GM23338 (cell line): ENCODE data around the gene SMOC1. TPM values are rescaled to one million over a fixed set of nuclear protein-coding genes. Genes with fewer than 3 reads are reported as not detected.

Experiments used
- ATAC-seq: fragments of 200-7000 bp; cut with Tn5 transposase; 3 replicates; pipeline ENCODE4 v1.9.1; 2020
- DNase-seq: peaks from one replicate; pipeline ENCODE4 v3.0.0-alpha.2; 2015; ENCODE audit warnings: low spot score
- H2AFZ ChIP-seq: fragments of 200-600 bp; sonication (generic); 2 replicates; pipeline ENCODE4 v1.8.0; 2016; ENCODE audit warnings: antibody characterized with exemption, mild to moderate bottlenecking, moderate library complexity
- H3F3A ChIP-seq: fragments of 200-600 bp; sonication (generic); replicated peaks from 2 replicates; pipeline ENCODE4 v1.8.0; 2017; ENCODE audit warnings: antibody characterized with exemption, mixed run types, low read depth
- H3K27ac ChIP-seq: fragments of 200-600 bp; sonication (generic); 2 replicates; pipeline ENCODE4 v1.6.1; 2016; ENCODE audit warnings: low read depth
- H3K27me3 ChIP-seq: fragments of 200-600 bp; sonication (generic); 2 replicates; pipeline ENCODE4 v1.8.0; 2016; ENCODE audit warnings: mild to moderate bottlenecking, mixed run types, moderate library complexity; ENCODE audit not compliant: insufficient read depth
- H3K36me3 ChIP-seq: fragments of 200-600 bp; sonication (generic); 2 replicates; pipeline ENCODE4 v1.8.0; 2016; ENCODE audit warnings: mild to moderate bottlenecking; ENCODE audit not compliant: insufficient read depth
- H3K4me1 ChIP-seq: fragments of 200-600 bp; sonication (generic); 2 replicates; pipeline ENCODE4 v1.8.0; 2016; ENCODE audit warnings: mild to moderate bottlenecking, moderate library complexity; ENCODE audit not compliant: insufficient read depth
- H3K4me2 ChIP-seq: fragments of 200-600 bp; sonication (generic); 2 replicates; pipeline ENCODE4 v1.7.1; 2017; ENCODE audit warnings: mixed run types
- H3K4me3 ChIP-seq: fragments of 200-600 bp; sonication (generic); 2 replicates; pipeline ENCODE4 v1.6.1; 2016; ENCODE audit warnings: mixed run types
- H3K79me2 ChIP-seq: fragments of 200-600 bp; sonication (generic); replicated peaks from 2 replicates; pipeline ENCODE4 v1.8.0; 2017; ENCODE audit warnings: mild to moderate bottlenecking; ENCODE audit not compliant: insufficient read depth
- H3K9me2 ChIP-seq: fragments of 200-600 bp; sonication (generic); 2 replicates; pipeline ENCODE4 v1.8.0; 2017; ENCODE audit not compliant: insufficient read depth
- H4K20me1 ChIP-seq: fragments of 200-600 bp; sonication (generic); replicated peaks from 2 replicates; pipeline ENCODE4 v1.8.0; 2017; ENCODE audit warnings: mild to moderate bottlenecking; ENCODE audit not compliant: insufficient read depth
- H3K27ac Mint-ChIP-seq: 2 replicates; pipeline ENCODE4 v1.8.0; 2020; ENCODE audit warnings: inconsistent platforms, mild to moderate bottlenecking, moderate library complexity, mixed read lengths
- H3K27me3 Mint-ChIP-seq: 3 replicates; pipeline ENCODE4 v1.8.0; 2022; ENCODE audit warnings: low read depth, mild to moderate bottlenecking, moderate library complexity, mixed read lengths, inconsistent platforms; ENCODE audit not compliant: insufficient read depth, poor library complexity
- H3K36me3 Mint-ChIP-seq: 3 replicates; pipeline ENCODE4 v1.8.0; 2021; ENCODE audit warnings: low read depth, mild to moderate bottlenecking, inconsistent platforms, moderate library complexity, mixed read lengths
- H3K4me1 Mint-ChIP-seq: 3 replicates; pipeline ENCODE4 v1.8.0; 2020; ENCODE audit warnings: mild to moderate bottlenecking, inconsistent platforms, mixed read lengths
- H3K4me3 Mint-ChIP-seq: 3 replicates; pipeline ENCODE4 v1.8.0; 2021; ENCODE audit warnings: moderate library complexity, mild to moderate bottlenecking, inconsistent platforms, mixed read lengths
- H3K9me3 Mint-ChIP-seq: 3 replicates; pipeline ENCODE4 v1.8.0; 2020; ENCODE audit warnings: moderate library complexity, mild to moderate bottlenecking, inconsistent platforms, mixed read lengths
- CREB1 ChIP-seq: fragments of 250-450 bp; sonication (Bioruptor Pico); IDR thresholded peaks from 2 replicates; pipeline ENCODE4 v1.5.0; 2020; ENCODE audit warnings: low read depth, mild to moderate bottlenecking, moderate library complexity
- CTCF ChIP-seq, 2 experiments: fragments of 200-600 bp in 1 of 2; sonication (generic) in 1 of 2; conservative IDR thresholded peaks; 2 replicates each; pipeline versions ENCODE4 v1.5.1 to v1.6.1; 2016 to 2017; ENCODE audit warnings: antibody characterized with exemption in 2 of 2, low read depth in 2 of 2, mild to moderate bottlenecking in 2 of 2, moderate library complexity in 1 of 2
- EZH2 ChIP-seq: fragments of 200-600 bp; sonication (generic); IDR thresholded peaks from one replicate; pipeline ENCODE4 v1.8.0; 2017; ENCODE audit warnings: antibody characterized with exemption, mild to moderate bottlenecking, low read depth; ENCODE audit not compliant: unreplicated experiment
- EZH2phosphoT487 ChIP-seq: fragments of 200-600 bp; sonication (generic); IDR thresholded peaks from one replicate; pipeline ENCODE4 v1.8.1; 2018; ENCODE audit warnings: antibody characterized with exemption; ENCODE audit not compliant: unreplicated experiment
- JUNB ChIP-seq: IDR thresholded peaks from one replicate; pipeline ENCODE4 v1.6.1; 2016; ENCODE audit warnings: antibody characterized with exemption; ENCODE audit not compliant: unreplicated experiment
- REST ChIP-seq: IDR thresholded peaks from one replicate; pipeline ENCODE4 v1.6.1; 2018; ENCODE audit warnings: antibody characterized with exemption; ENCODE audit not compliant: unreplicated experiment
- STAT1 ChIP-seq: IDR thresholded peaks from one replicate; pipeline ENCODE4 v1.6.1; 2016; ENCODE audit warnings: antibody characterized with exemption; ENCODE audit not compliant: unreplicated experiment
- ZNF114 ChIP-seq: fragments of 250-450 bp; sonication (Bioruptor Pico); IDR thresholded peaks from 2 replicates; pipeline ENCODE4 v1.5.0; 2020; ENCODE audit warnings: mild to moderate bottlenecking, moderate library complexity
- polyA plus RNA-seq: library from polyadenylated mRNA; unstranded; fragments of >200 nt; fragmentation: Nextera tagmentation; extraction: Ambion mirVana; gene quantifications from 2 replicates; pipeline ENCODE4 v1.2.1, GENCODE V29; 2016
- total RNA-seq: library from RNA; depleted of rRNA; stranded (reverse); fragments of >200 nt; shearing (Covaris generic); gene quantifications from 2 replicates; pipeline ENCODE4 v1.2.3, GENCODE V29; 2014
- TF ChIP-seq, protein P1 (sequence below): IDR thresholded peaks from 2 replicates; pipeline ENCODE4 v1.6.1; 2016; ENCODE audit warnings: antibody characterized with exemption

The SMOC1 gene
- total and polyA plus RNA-seq, 2 experiments from 2014 or later: 0.79 to 1.6 TPM

DNA sequence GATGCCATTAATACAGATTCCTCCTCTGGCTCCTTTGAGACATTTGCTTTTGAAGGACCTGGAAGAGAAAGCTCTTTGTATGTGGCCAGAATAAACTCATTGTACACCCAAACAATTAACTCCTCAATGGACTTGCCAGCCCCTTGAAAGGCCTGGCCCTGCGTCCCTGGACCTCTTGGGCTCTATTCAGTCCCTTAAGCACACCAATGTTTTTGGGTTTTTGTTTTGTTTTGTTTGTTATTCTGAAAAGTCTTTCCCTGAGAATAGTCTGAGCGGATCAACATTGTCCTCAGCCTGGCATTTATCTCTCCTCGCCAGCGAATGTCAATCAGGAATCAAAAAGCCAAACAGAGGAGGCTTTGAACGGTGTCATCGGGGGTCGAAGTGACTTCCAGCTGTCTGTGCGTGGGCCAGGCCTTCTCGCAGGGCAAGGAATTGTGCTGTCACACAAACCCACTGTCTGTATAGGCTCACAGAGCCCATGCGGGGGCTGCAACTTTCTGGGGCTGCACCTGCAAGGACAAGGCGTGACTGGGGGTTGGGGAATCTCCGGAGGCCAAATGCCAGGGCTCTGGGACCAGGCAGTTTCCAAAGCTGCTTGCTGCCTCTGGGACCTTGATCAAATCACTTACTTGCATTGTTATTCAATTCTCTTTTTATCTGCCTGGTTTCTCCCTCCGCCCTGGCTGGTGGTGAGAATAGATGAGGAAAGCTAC is 108.3 kb downstream of the SMOC1 start:
- Histone ChIP-seq H3K27me3 (no peaks in the 10 kb centered on the region), H4K20me1 (no peaks in the 10 kb centered on the region), H3F3A (no peaks in the 10 kb centered on the region), H3K9me2 (no peaks in the 10 kb centered on the region; the same call in 1 of the 2 replicates), H3K36me3 (no peaks in the 10 kb centered on the region), H3K4me2 (0 out of 2 replicates have a peak overlapping the region, but pooled peaks have one; percentile 6), H3K79me2 (no peaks in the 10 kb centered on the region), H2AFZ (no peak overlapping the region), H3K27ac (no peak overlapping the region), H3K4me3 (no peak overlapping the region), H3K4me1 (peaks cover 10% of the 10 kb centered on the region)
- no peak for TF ChIP-seq EZH2
- TF ChIP-seq, protein P1, sequence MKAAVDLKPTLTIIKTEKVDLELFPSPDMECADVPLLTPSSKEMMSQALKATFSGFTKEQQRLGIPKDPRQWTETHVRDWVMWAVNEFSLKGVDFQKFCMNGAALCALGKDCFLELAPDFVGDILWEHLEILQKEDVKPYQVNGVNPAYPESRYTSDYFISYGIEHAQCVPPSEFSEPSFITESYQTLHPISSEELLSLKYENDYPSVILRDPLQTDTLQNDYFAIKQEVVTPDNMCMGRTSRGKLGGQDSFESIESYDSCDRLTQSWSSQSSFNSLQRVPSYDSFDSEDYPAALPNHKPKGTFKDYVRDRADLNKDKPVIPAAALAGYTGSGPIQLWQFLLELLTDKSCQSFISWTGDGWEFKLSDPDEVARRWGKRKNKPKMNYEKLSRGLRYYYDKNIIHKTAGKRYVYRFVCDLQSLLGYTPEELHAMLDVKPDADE: no peak
- TF ChIP-seq CREB1 (CRISPR knock-in tag): no peak
- TF ChIP-seq CTCF (conservative IDR thresholded peaks at IDR 0.05; ENCODE audit: low read depth in 2 of 2): no peak
- TF ChIP-seq STAT1: no peak
- no peak for TF ChIP-seq REST
- no peak for TF ChIP-seq JUNB
- TF ChIP-seq ZNF114 (CRISPR knock-in tag): no peak
- TF ChIP-seq EZH2phosphoT487: no peak
- Mint-ChIP-seq H3K4me3 (0 out of 3 replicates have a peak overlapping the region, but pooled peaks have one; percentile 13), H3K27ac (peak overlapping the region; percentile 60; the same call in 1 of the 2 replicates), H3K4me1 (peaks cover 32% of the 10 kb centered on the region), H3K27me3 (peaks cover 5% of the 10 kb centered on the region), H3K9me3 (no peaks in the 10 kb centered on the region), H3K36me3 (no peaks in the 10 kb centered on the region)
- ATAC-seq (peak; percentile 95), DNase-seq (peak; percentile 76)
